Thyroid gland (tissue), 4 donors: ENCODE results near the gene ASCL5.

Experiments
- POLR2A ChIP-seq, 2 donors: fragments of 450-650 bp; IDR thresholded peaks; one replicate each; pipeline ENCODE4 v1.6.1; 2017; ENCODE audit warnings: antibody characterized with exemption in 2 of 2, mild to moderate bottlenecking in 2 of 2, moderate library complexity in 1 of 2
- TF ChIP-seq, protein P1 (sequence below), 6 experiments: fragments of 200-600 bp in 3 of 6; fragments of 450-650 bp in 3 of 6; sonication (generic) in 3 of 6; IDR thresholded peaks; one replicate each; pipeline ENCODE4 v1.5.1; 2016 to 2019; ENCODE audit warnings: antibody characterized with exemption in 6 of 6, mild to moderate bottlenecking in 2 of 6, inconsistent platforms in 1 of 6, moderate library complexity in 1 of 6

DNA sequence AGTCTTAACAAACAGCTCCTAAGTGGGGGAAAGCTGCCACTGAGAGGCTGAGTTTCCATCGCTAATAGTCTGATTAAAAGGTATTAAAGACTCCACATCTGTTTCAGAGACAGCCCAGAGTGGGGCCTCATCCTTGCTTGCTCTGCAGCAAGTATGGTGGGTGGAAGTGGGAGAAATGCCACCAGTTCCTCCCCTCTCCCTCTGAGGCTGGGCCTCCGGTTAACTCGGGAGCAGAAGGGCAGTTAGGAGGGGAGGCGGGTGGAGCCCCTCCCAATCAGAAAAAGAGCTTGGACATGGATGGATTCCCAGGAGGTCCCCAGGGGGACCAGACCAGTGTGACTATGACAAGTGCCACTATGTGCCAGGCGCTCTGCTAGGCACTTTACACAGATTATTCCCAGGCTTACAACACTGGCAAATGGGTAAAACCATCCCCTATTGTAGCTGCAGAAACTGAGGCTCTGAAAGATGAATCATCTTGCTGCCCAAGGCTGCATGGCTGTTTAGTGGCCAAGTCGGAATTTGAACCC is 11.4 kb upstream of the ASCL5 start:
- no peak for TF ChIP-seq POLR2A (IDR thresholded peaks at IDR 0.05)
- TF ChIP-seq, protein P1, sequence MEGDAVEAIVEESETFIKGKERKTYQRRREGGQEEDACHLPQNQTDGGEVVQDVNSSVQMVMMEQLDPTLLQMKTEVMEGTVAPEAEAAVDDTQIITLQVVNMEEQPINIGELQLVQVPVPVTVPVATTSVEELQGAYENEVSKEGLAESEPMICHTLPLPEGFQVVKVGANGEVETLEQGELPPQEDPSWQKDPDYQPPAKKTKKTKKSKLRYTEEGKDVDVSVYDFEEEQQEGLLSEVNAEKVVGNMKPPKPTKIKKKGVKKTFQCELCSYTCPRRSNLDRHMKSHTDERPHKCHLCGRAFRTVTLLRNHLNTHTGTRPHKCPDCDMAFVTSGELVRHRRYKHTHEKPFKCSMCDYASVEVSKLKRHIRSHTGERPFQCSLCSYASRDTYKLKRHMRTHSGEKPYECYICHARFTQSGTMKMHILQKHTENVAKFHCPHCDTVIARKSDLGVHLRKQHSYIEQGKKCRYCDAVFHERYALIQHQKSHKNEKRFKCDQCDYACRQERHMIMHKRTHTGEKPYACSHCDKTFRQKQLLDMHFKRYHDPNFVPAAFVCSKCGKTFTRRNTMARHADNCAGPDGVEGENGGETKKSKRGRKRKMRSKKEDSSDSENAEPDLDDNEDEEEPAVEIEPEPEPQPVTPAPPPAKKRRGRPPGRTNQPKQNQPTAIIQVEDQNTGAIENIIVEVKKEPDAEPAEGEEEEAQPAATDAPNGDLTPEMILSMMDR (IDR thresholded peaks at IDR 0.05) = no peak
